SK-N-MC (cell line): Measurements from ENCODE around the gene LSAMP.
"Not testable (repeated sequence)": the region's sequence is repeated elsewhere in the genome, so short reads cannot be mapped to it uniquely, and the experiment has no call there.

ENCODE experiments used
- EZH2 ChIP-seq: fragments of 200-600 bp; sonication (generic); IDR thresholded peaks from one replicate; pipeline ENCODE4 v1.6.1; 2017; ENCODE audit warnings: antibody characterized with exemption
- POLR2AphosphoS5 ChIP-seq: IDR thresholded peaks from 2 replicates; pipeline ENCODE4 v1.6.1; 2012; ENCODE audit warnings: mild to moderate bottlenecking, low read depth, low read length, borderline replicate concordance

DNA sequence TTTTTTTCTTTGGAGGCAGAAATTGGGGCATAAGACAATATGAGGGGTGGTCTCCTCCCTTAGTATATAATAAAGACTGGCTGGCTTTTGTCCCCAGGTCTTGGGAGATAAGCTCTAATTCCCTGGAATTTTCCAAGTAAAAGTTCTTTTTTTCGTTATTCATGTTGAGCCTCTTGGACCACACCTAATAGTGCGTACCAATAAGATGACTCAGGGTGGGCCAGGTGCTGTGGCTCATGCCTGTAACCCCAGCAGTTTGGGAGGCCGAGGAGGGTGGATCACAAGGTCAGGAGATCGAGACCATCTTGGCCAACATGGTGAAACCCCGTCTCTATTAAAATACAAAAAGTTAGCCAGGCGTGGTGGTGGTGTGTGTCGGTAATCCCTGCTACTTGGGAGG is 645.2 kb downstream of the LSAMP start:
- TF ChIP-seq POLR2AphosphoS5, EZH2: not testable (repeated sequence)
